ENCODE data around the gene PAXX.

- TF ChIP-seq CTCF (IDR thresholded peaks at IDR 0.05): no peak
- TF ChIP-seq POLR2AphosphoS5 (IDR thresholded peaks at IDR 0.05; ENCODE audit: low read depth, low read length): no peak
Measured at GRCh38 chr9:137009217-137009616, 17.0 kb downstream of the PAXX start.

All from Panc1 (cell line).